Muscle layer of duodenum (tissue), 2 donors: ENCODE measurements around the gene TRIP12.

Source experiments
- H3K27ac ChIP-seq: one replicate; pipeline ENCODE4 v1.7.0; 2013; ENCODE audit warnings: mild to moderate bottlenecking, low read length
- H3K27me3 ChIP-seq: one replicate; pipeline ENCODE4 v1.7.0; 2013; ENCODE audit warnings: low read depth, mild to moderate bottlenecking, control low read depth, low read length
- H3K36me3 ChIP-seq, 2 donors: one replicate each; pipeline ENCODE4 v1.7.0; 2013; ENCODE audit warnings: low read length in 2 of 2, control low read depth in 1 of 2, mild to moderate bottlenecking in 1 of 2; ENCODE audit not compliant: insufficient read depth in 2 of 2, control insufficient read depth in 1 of 2
- H3K4me1 ChIP-seq, 2 donors: one replicate each; pipeline ENCODE4 v1.7.0; 2013; ENCODE audit warnings: low read length in 2 of 2, mild to moderate bottlenecking in 2 of 2, control low read depth in 1 of 2, moderate library complexity in 1 of 2; ENCODE audit not compliant: insufficient read depth in 2 of 2, control insufficient read depth in 1 of 2
- H3K4me3 ChIP-seq, 2 donors: one replicate each; pipeline ENCODE4 v1.7.0; 2013; ENCODE audit warnings: low read length in 2 of 2, low read depth in 1 of 2, mild to moderate bottlenecking in 1 of 2
- H3K9me3 ChIP-seq, 2 donors: one replicate each; pipeline ENCODE4 v1.7.0; 2013; ENCODE audit warnings: low read length in 2 of 2, control low read depth in 1 of 2, mild to moderate bottlenecking in 1 of 2; ENCODE audit not compliant: control insufficient read depth in 1 of 2
- donor health status: healthy.

Gene TRIP12

DNA sequence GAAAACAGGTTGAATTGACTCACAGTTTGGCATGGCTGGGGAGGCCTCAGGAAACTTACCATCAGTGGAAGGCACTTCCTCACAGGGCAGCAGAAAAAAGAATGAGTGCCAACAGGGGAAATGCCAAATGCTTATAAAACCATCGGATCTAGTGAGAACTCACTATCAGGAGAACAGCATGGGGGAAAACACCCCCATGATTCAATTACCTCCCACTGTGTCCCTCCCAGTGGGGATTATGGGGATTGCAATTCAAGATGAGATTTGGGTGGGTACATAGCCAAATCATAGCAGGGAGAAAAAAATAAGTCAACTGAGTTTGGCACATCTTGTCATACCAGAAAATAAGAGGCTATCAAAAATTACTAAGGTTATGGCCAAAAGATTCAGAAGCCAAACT, 96.3 kb downstream of the TRIP12 start:
- H3K36me3 ChIP-seq = peaks cover 24 to 52% of the 10 kb centered on the region in 2 donors
- no peaks in the 10 kb centered on the region for H3K27me3 ChIP-seq
- H3K4me1 ChIP-seq = no peaks in the 10 kb centered on the region
- no peak overlapping the region for H3K27ac ChIP-seq
- H3K9me3 ChIP-seq = no peaks in the 10 kb centered on the region
- no peak overlapping the region for H3K4me3 ChIP-seq

DNA sequence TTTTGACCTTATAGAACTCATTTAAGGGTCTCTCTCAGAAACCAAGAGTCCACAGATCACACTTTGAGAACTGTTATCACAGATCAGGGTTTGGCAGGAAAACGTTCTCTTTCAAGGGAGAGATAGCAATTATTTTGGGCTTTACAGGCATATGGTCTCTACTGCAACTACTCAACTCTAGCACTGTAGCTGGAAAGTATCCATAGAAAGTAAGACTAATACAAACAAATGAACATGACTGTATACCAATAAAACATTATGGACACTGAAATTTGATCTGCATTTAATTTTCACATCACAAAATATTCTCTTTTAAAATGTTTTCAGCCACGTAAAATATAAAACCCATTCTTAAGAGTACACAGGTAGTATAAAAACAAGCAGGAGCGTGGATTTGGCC, 100.5 kb downstream of the TRIP12 start:
- Histone ChIP-seq H3K9me3 (no peaks in the 10 kb centered on the region), H3K36me3 (peaks cover 24 to 40% of the 10 kb centered on the region in 2 donors), H3K27me3 (no peaks in the 10 kb centered on the region), H3K4me1 (no peaks in the 10 kb centered on the region), H3K27ac (no peak overlapping the region), H3K4me3 (no peak overlapping the region)

DNA sequence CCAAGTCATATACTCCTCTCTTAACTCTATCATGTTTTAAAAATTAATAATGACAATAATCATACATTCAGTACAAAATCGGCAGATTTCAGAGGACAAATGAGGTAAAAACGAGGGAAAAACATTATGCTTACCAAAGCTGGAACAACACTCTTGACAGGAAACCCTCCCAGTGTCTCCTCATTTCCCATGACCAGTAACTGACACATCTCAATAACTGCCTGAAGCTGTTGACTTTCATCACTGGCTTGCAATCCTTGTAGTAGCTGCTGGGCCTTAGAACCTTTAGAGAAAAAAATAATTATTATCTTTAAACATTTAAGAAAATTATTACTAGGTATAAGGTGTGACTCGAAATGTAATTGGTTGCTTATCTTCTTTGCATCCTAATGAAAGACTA, 103.6 kb downstream of the TRIP12 start:
- no peaks in the 10 kb centered on the region for H3K4me1 ChIP-seq
- H3K4me3 ChIP-seq = no peak overlapping the region
- peaks cover 39 to 42% of the 10 kb centered on the region in 2 donors for H3K36me3 ChIP-seq
- no peak overlapping the region for H3K27ac ChIP-seq
- no peaks in the 10 kb centered on the region for H3K9me3 ChIP-seq
- no peaks in the 10 kb centered on the region for H3K27me3 ChIP-seq

- H3K4me3 ChIP-seq = no peak overlapping the region
- no peaks in the 10 kb centered on the region for H3K4me1 ChIP-seq
- no peak overlapping the region for H3K27ac ChIP-seq
- H3K36me3 ChIP-seq = peaks cover 38 to 50% of the 10 kb centered on the region in 2 donors
- H3K9me3 ChIP-seq = no peaks in the 10 kb centered on the region
- H3K27me3 ChIP-seq = no peaks in the 10 kb centered on the region
Observed at GRCh38 chr2:229815858-229816257, 106.0 kb downstream of the TRIP12 start.

DNA sequence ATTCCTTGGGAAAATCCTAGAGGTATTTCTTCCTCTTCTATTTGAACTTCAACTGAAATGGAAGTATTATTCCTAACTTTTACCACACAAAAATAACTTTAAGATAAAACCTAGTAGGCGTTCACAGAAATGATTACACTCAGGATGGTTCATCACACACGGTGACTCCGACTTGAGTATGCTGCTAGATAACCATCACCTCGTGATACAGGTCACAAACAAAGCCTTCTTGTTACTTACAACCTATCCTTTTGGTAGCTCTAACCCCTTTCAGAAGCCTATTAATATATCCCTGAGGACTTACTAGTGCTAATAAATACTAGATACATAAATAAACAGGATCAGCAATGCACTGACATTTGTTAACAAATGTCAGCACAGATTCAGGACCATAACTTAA, 106.5 kb downstream of the TRIP12 start:
- no peaks in the 10 kb centered on the region for H3K27me3 ChIP-seq
- no peak overlapping the region for H3K4me3 ChIP-seq
- no peaks in the 10 kb centered on the region for H3K4me1 ChIP-seq
- no peak overlapping the region for H3K27ac ChIP-seq
- H3K9me3 ChIP-seq = no peaks in the 10 kb centered on the region
- H3K36me3 ChIP-seq = peaks cover 43 to 50% of the 10 kb centered on the region in 2 donors

DNA sequence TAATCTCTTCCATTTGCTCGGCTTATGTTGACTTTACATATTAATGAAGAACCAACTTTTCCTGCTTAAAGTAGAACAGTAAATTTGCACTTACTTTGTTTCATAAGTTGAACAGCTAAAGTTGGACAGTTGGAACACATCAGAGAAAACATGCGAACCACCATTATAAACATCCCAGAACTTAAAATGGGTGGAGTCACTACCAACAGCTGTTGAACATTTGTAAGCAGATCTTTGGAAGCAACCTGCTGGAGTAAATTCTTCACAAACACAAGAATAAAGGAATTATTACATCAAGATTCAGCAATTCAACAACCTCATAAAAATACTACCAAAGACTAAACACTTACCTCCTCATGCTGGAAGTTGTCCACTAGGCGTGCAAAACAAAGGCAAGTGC, 111.0 kb downstream of the TRIP12 start:
- Histone ChIP-seq H3K27ac (no peak overlapping the region), H3K36me3 (peaks cover 53 to 64% of the 10 kb centered on the region in 2 donors), H3K4me3 (no peak overlapping the region), H3K4me1 (no peaks in the 10 kb centered on the region), H3K27me3 (no peaks in the 10 kb centered on the region), H3K9me3 (no peaks in the 10 kb centered on the region)

- Histone ChIP-seq H3K9me3 (no peaks in the 10 kb centered on the region), H3K4me3 (no peak overlapping the region), H3K4me1 (peaks cover 0 to 8% of the 10 kb centered on the region in 2 donors), H3K27ac (no peak overlapping the region), H3K36me3 (peaks cover 46 to 67% of the 10 kb centered on the region in 2 donors), H3K27me3 (no peaks in the 10 kb centered on the region)
Observed at GRCh38 chr2:229805559-229805958, 116.2 kb downstream of the TRIP12 start.

- Histone ChIP-seq H3K4me3 (no peak overlapping the region), H3K27me3 (no peaks in the 10 kb centered on the region), H3K4me1 (peaks cover 0 to 8% of the 10 kb centered on the region in 2 donors), H3K27ac (no peak overlapping the region), H3K36me3 (peaks cover 47 to 60% of the 10 kb centered on the region in 2 donors), H3K9me3 (no peaks in the 10 kb centered on the region)
Observed at GRCh38 chr2:229802785-229803184, 119.0 kb downstream of the TRIP12 start.

- Histone ChIP-seq H3K4me3 (no peak overlapping the region), H3K4me1 (peaks cover 0 to 8% of the 10 kb centered on the region in 2 donors), H3K27ac (no peak overlapping the region), H3K36me3 (peaks cover 51 to 63% of the 10 kb centered on the region in 2 donors), H3K9me3 (no peaks in the 10 kb centered on the region), H3K27me3 (no peaks in the 10 kb centered on the region)
Observed at GRCh38 chr2:229800997-229801754, 120.6 kb downstream of the TRIP12 start.

GRCh38 chr2:229798446-229799155, 123.2 kb downstream of the TRIP12 start:
- Histone ChIP-seq H3K27ac (no peak overlapping the region), H3K4me1 (peaks cover 0 to 8% of the 10 kb centered on the region in 2 donors), H3K36me3 (peaks cover 54 to 64% of the 10 kb centered on the region in 2 donors), H3K27me3 (no peaks in the 10 kb centered on the region), H3K9me3 (no peaks in the 10 kb centered on the region), H3K4me3 (no peak overlapping the region)

- H3K9me3 ChIP-seq = no peaks in the 10 kb centered on the region
- H3K4me3 ChIP-seq = no peak overlapping the region
- H3K4me1 ChIP-seq = no peaks in the 10 kb centered on the region
- H3K27ac ChIP-seq = no peak overlapping the region
- no peaks in the 10 kb centered on the region for H3K27me3 ChIP-seq
- H3K36me3 ChIP-seq = peaks cover 69 to 79% of the 10 kb centered on the region in 2 donors
Observed at GRCh38 chr2:229795058-229795457, 126.8 kb downstream of the TRIP12 start.
